Activated CD8-positive, alpha-beta memory T cell treated with anti-CD3 and anti-CD28 coated beads for 24 hours (primary cell): ENCODE results near the gene LYPD5.
A peak's percentile ranks its signal among the peaks of the same experiment; 100 is the strongest.
"Not testable (repeated sequence)": the region's sequence is repeated elsewhere in the genome, so short reads cannot be mapped to it uniquely, and the experiment has no call there.

Experiments used
- DNase-seq: peaks from one replicate; pipeline ENCODE4 v3.0.0-alpha.2; 2020

The LYPD5 gene

DNA sequence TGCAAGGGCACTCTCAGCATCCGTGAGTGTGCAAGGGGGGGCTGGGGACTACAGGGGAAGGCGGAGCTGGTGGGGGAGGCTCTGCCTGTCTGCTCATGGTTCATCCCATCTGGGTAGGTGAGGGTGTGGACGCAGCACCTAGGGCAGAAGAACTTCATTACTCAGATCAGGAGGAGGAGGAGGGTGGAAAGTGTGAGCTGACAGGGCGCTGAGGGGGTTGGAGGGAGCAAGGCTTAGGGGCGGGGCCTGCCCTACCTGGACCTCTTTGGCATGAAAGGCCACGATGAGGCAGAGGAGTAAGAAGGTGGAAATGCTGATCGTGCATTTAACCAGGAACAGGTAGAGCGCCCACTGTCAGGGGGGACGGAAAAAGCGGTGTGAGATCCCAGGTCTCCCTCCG, 26.0 kb downstream of the LYPD5 start:
- DNase-seq, result peak; percentile 73

DNA sequence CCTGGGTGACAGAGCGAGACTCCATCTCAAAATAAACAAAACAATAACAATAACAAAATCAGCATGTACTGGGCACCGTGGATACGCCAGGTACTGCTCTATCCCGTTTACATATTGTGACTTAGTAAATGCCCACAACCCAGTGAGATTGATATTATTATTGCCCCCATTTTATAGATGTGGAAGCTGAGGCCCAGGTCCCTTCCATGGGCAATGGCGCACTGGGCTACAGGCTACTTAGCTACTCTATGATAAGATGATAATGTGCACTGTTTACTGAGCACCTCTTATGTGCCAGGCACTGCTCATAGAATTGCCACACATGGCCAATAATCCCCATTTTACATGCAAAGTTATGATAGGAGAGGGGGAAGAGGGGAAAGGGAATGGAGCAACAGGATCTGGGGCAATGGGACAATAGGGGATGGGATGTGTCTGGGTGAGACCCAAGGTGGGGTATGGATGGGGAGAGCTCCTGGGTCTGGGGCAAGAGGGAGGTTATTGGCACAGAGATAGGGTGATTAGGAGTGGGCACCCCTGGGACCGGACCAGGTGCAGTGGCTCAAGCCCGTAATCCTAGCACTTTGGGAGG, 26.9 kb downstream of the LYPD5 start:
- DNase-seq, result no peak

DNA sequence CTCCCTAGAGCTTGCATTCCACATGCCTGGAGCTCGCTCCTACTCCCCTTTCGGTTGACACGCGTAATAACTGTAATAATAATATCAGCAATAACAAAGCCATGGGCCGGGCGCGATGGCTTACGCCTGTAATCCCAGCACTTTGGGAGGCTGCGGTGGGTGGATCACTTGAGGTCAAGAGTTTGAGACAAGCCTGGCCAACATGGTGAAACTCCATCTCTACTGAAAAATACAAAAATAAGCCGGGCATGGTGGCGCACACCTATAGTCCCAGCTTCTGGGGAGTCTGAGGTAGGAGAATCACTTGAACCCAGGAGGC, 27.3 kb downstream of the LYPD5 start:
- not testable (repeated sequence) for DNase-seq

GRCh38 chr19:43774103-43774939, 27.9 kb downstream of the LYPD5 start:
- no peak for DNase-seq

DNA sequence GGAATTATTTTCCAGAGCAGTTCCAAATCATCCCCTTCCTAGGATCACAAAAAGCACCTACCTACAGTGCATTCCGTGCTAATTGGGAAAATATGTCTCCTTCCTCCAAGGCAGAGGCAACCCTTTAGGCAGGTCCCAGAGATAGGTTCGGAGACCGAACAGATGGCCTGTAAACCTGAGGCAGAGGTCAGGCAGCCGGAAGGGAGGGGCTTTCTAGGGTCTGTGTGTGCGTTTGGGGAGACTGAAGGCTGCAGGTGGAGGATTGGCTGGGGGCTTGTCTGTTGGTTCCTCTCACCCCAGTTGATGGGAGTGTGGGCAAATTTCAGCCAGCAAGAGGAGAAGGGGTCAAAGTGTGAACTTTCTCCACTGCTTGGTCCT, 28.5 kb downstream of the LYPD5 start:
- no peak for DNase-seq

GRCh38 chr19:43769256-43769655, 33.0 kb downstream of the LYPD5 start:
- no peak for DNase-seq

DNA sequence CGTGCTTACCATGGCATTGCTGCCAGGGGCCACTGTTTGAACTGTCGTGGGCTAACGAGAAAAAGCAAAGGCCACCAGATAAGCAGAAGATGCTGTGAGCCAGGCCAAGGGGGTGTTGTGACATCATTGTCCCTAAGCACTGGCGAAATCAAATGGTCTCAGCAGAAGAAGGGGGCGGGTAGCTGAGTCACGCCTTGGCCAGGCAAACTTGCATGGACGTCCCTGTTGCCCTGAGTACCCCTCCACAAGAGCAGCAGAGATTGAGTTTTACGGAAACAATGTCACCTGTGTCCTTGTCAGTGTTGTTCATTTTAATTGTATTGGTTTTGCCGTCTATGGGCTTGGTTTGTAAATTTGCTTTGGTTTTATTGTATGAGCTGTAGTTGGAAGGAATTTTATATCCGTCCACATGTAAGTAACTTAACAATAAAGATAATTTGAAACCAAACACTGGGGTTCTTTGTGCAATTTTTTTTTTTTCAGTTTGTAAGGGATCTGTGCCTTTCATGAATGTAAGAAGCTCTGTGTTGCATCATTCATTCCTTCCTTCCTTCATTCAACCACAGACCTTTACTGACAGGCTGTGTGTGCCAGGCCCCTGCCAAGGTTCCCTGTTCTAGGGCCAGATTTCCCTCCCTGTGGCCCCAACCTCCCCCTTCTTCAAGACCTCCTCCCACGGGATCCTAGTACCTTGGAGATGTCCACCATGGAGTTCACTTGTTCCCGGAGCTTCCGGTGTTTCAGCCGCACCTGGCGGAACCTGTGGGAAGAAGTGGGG, 33.8 kb downstream of the LYPD5 start:
- no peak for DNase-seq

GRCh38 chr19:43767818-43768217, 34.4 kb downstream of the LYPD5 start:
- DNase-seq, result no peak

DNA sequence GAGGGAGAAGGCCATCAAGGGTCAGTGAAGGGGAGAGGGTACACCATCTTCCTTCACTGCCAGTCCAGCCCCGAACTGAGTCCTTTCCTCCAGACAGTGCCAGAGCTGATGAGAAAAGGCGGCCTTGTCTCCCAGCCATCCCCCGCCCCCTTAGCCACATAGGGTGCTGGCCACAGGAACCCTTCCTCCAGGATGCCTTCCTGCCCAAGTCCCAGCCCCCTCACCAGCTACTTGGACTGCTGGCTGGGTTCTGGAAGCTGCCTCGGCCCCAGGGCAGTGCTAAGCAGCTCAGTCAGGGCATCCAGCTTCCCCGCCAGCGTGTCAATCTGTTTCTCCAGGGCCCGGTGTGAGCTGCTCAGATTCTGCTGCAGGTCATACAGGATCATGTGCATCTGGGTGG, 34.9 kb downstream of the LYPD5 start:
- no peak for DNase-seq

DNA sequence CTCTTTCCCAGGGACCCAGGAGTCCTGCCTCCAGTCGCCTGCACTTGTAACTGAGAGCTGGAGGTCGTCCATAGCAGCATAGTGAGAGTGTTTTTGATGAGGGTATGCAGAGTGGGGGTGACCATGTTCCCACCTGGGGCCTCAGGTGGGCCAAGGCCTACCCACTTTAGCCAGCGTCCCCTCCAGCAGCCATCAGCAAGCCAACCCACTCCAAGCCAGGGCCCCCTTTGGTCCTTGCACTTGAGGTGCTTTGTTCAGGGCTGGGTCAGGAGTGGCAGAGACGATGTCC, 35.5 kb downstream of the LYPD5 start:
- no peak for DNase-seq

- peak; percentile 89 for DNase-seq
Observed at GRCh38 chr19:43765109-43765876, 37.0 kb downstream of the LYPD5 start.

GRCh38 chr19:43764684-43765083, 37.6 kb downstream of the LYPD5 start:
- DNase-seq, result not testable (repeated sequence)

- no peak for DNase-seq
Observed at GRCh38 chr19:43763473-43763939, 38.7 kb downstream of the LYPD5 start.

- no peak for DNase-seq
Observed at GRCh38 chr19:43762814-43763213, 39.4 kb downstream of the LYPD5 start.

DNA sequence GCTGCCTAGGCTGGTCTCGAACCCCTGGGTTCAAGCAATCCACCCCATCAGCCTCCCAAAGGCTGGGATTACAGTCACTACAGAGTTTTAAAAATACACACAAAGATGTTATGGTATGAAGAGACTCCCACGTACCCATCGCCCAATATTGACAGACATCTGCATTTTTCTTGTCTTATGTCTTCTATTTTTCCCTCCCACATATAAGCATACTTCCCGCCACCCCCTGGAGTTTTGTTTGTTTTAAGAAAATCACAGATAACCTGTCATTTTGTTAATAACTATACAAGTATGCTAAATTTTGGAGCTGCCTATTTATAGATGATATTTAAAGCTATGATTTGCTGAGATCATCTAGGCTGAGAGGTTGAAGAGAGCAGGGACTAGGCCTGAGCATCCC, 41.3 kb downstream of the LYPD5 start:
- no peak for DNase-seq

GRCh38 chr19:43759515-43759914, 42.7 kb downstream of the LYPD5 start:
- DNase-seq, result no peak

DNA sequence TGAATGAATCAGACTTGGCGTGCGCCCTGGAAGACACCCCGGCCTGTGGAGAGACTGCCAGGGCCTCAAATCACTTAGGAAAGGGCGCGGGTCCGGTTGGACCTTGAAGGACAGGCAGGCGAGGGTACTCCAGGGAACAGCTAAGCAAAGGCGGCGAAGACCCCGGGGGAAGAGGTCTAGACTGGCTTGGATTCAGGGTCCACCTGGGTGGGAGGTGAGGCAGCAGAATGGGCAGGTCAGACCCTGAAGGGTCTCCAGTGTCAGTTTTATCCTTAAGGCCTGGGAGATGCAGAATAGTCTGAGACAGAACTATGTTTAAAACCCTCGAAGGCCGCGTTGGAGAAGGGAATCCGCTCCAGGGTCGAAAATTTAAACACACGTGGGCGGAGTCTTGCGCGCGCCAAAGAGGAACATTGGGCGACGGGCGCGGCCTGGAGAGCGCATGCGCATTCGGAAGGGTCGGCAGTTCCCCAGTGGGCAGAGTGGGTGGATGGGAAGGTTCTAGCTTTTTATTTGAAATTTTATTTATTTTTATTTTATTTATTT, 46.9 kb downstream of the LYPD5 start:
- peak; percentile 90 for DNase-seq

GRCh38 chr19:43754503-43755255, 47.6 kb downstream of the LYPD5 start, which contains the start of gene SMG9:
Gene SMG9 (minus strand): TSS chr19:43754962. CDS start chr19:43750741, 4,221 bp downstream.
- peak; percentile 99 for DNase-seq

GRCh38 chr19:43754253-43754502, 48.1 kb downstream of the LYPD5 start:
- no peak for DNase-seq

DNA sequence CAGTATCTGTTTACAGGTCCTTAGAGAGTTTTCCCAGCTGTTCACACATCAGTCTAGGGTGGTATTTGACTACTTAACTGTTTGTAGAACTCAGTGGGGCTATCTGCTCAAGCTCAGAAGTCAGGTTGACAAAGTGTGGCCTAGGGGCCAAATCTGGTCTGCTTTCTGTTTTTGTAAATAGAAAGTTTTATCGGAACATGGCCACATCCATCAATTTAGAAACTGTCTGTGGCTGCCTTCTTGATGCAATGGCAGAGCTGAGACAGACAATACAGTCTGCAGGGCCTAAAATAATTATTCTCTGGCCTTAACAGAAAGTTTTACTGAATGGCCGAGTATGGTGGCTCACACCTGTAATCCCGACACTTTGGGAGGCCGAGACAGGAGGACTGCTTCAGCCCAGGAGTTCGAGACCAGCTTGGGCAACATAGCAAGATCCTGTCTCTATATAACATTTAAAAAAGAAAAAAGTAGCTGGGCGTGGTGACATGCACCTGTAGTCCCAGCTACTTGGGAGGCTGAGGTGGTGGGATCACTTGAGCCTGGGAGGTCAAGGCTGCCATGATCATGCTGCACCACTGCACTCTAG, 49.9 kb downstream of the LYPD5 start:
- DNase-seq, result no peak

- DNase-seq, result no peak
Observed at GRCh38 chr19:43751466-43752220, 50.6 kb downstream of the LYPD5 start.
